Stomach (tissue), 4 donors: ENCODE data around the gene CATSPER3.

Experiments used
- EP300 ChIP-seq: sonication (generic); formaldehyde crosslinking; IDR thresholded peaks from one replicate; pipeline ENCODE4 v1.6.1; 2017; ENCODE audit warnings: antibody characterized with exemption
- POLR2A ChIP-seq, 4 donors: fragments of 450-650 bp; IDR thresholded peaks; one replicate each; pipeline ENCODE4 v1.6.1; 2016; ENCODE audit warnings: antibody characterized with exemption in 4 of 4, control low read depth in 2 of 4, mild to moderate bottlenecking in 1 of 4, moderate library complexity in 1 of 4
- TF ChIP-seq, protein P1 (sequence below), 7 experiments: fragments of 450-650 bp in 4 of 7; fragments of 200-600 bp in 3 of 7; sonication (generic) in 3 of 7; IDR thresholded peaks; one replicate each; pipeline ENCODE4 v1.5.1; 2016 to 2019; ENCODE audit warnings: antibody characterized with exemption in 7 of 7, control low read depth in 2 of 7, mild to moderate bottlenecking in 1 of 7

GRCh38 chr5:134939500-134939899, 28.2 kb upstream of the CATSPER3 start:
- TF ChIP-seq, protein P1, sequence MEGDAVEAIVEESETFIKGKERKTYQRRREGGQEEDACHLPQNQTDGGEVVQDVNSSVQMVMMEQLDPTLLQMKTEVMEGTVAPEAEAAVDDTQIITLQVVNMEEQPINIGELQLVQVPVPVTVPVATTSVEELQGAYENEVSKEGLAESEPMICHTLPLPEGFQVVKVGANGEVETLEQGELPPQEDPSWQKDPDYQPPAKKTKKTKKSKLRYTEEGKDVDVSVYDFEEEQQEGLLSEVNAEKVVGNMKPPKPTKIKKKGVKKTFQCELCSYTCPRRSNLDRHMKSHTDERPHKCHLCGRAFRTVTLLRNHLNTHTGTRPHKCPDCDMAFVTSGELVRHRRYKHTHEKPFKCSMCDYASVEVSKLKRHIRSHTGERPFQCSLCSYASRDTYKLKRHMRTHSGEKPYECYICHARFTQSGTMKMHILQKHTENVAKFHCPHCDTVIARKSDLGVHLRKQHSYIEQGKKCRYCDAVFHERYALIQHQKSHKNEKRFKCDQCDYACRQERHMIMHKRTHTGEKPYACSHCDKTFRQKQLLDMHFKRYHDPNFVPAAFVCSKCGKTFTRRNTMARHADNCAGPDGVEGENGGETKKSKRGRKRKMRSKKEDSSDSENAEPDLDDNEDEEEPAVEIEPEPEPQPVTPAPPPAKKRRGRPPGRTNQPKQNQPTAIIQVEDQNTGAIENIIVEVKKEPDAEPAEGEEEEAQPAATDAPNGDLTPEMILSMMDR (IDR thresholded peaks at IDR 0.05) = no peak
- TF ChIP-seq POLR2A (IDR thresholded peaks at IDR 0.05) (no peak), EP300 (no peak)
